Large intestine (tissue), 12 donors: Measurements from ENCODE around the gene CXorf65. TPM values are rescaled to one million over a fixed set of nuclear protein-coding genes. Genes with fewer than 3 reads are reported as not detected.
A peak's percentile ranks its signal among the peaks of the same experiment; 100 is the strongest.

Experiments used
- DNase-seq, 2 donors: peaks; one replicate each; pipeline versions ENCODE4 v3.0.0 to v3.0.0-alpha.2; 2013
- H3K27ac ChIP-seq: one replicate; pipeline ENCODE4 v1.5.1; 2013; ENCODE audit warnings: low read length
- H3K27me3 ChIP-seq: 2 replicates; pipeline ENCODE4 v1.6.1; 2013; ENCODE audit warnings: low read length; ENCODE audit not compliant: control insufficient read depth, insufficient read depth
- H3K36me3 ChIP-seq: 2 replicates; pipeline ENCODE4 v1.6.1; 2013; ENCODE audit warnings: low read length; ENCODE audit not compliant: control insufficient read depth, insufficient read depth
- H3K4me1 ChIP-seq: one replicate; pipeline ENCODE4 v1.6.1; 2013; ENCODE audit warnings: low read length; ENCODE audit not compliant: control insufficient read depth, insufficient read depth
- H3K4me3 ChIP-seq: one replicate; pipeline ENCODE4 v1.5.1; 2013; ENCODE audit warnings: low read length
- H3K9me3 ChIP-seq: one replicate; pipeline ENCODE4 v1.6.1; 2013; ENCODE audit warnings: mild to moderate bottlenecking, low read depth, low read length, moderate library complexity; ENCODE audit not compliant: control insufficient read depth
- WGBS: methylation state at CpG from one replicate; pipeline ENCODE4 v1.1.5; 2013; ENCODE audit warnings: low lambda C conversion rate; ENCODE audit not compliant: insufficient coverage; 5-methylcytosine and 5-hydroxymethylcytosine counted together
- long read RNA-seq, 11 donors: transcript quantifications; one replicate each; lab custom pipeline, GENCODE V29; 2026
- polyA plus RNA-seq: library from polyadenylated mRNA; unstranded; fragments of 120-200 nt; gene quantifications from one replicate; pipeline ENCODE4 v1.2.1, GENCODE V29; 2013

CXorf65 gene
- 1.1 TPM for polyA plus RNA-seq
- long read RNA-seq, donor 1, result 0 reads
- long read RNA-seq, donor 2, result 0 reads
- long read RNA-seq, donor 3, result 0 reads
- long read RNA-seq, donor 4, result 0 reads
- long read RNA-seq, donor 5, result 0 reads
- long read RNA-seq, donor 6, result 0 reads
- long read RNA-seq, donor 7, result 0 reads
- long read RNA-seq, donor 8, result 0 reads
- long read RNA-seq, donor 9, partial matches to known transcripts, result 0 of 1 reads
- long read RNA-seq, donor 9, other reads (novel, unspliced or antisense), result 0 of 1 reads
- long read RNA-seq, donor 10, result 0 reads
- long read RNA-seq, donor 11, result 0 reads

DNA sequence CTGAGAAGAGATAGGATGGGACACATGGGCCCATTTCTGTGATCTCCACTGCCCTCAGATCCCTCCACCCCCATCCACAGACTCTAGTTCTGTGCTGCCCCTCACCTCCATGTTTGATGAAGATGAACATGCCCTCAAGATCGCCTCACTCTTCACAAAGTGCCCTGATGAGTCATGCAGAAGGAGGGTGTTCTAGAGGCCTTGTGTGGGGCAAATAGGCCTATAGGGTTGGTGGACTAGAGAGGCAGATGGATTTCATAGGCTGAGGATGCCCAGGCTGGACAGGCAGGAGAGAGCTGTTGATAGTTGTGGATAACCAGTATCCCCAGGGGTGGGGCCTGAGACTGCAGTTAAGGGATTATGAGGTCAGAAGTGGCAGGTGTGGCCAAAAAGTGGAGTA lies at the start of gene CXorf65:
Gene CXorf65 (minus strand): TSS at position 314 of the 400 bp plus-strand sequence. CDS start 184 bp downstream, at position 130.
- DNase-seq, result no peak
- no CpG with 5 or more reads among the region's 1 CpG for WGBS
- Histone ChIP-seq H3K36me3 (no peaks in the 10 kb centered on the region), H3K27me3 (no peaks in the 10 kb centered on the region), H3K27ac (no peak within 1 kb of the TSS), H3K4me1 (peaks cover 52% of the 10 kb centered on the region), H3K9me3 (no peaks in the 10 kb centered on the region), H3K4me3 (no peak within 1 kb of the TSS)

DNA sequence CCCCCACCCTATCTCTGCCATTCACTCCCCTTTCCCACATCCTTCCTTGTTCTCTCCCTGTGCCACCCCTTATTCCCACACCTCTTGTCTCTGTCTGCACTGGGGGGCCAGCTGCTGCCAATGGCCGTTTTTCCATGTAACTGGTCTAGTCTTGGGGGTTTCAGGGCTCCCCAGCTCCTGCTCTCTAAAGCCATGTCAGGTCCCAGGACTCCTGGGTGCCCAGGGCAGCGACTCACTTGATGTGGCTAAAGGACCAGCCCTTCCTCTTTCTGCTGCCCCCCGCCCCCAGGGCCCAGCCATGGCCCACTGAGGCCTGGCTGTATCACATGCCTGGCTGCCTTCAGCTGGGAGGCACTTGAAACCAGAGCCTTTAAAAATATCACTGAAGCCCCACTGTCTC lies 48.1 kb upstream of the CXorf65 start:
- no peak for DNase-seq
- no peaks in the 10 kb centered on the region for H3K36me3 ChIP-seq
- WGBS, result no CpG with 5 or more reads among the region's 3 CpGs
- H3K27ac ChIP-seq, result no peak overlapping the region
- no peaks in the 10 kb centered on the region for H3K9me3 ChIP-seq
- H3K4me3 ChIP-seq, result no peak overlapping the region
- no peaks in the 10 kb centered on the region for H3K27me3 ChIP-seq
- H3K4me1 ChIP-seq, result no peaks in the 10 kb centered on the region

DNA sequence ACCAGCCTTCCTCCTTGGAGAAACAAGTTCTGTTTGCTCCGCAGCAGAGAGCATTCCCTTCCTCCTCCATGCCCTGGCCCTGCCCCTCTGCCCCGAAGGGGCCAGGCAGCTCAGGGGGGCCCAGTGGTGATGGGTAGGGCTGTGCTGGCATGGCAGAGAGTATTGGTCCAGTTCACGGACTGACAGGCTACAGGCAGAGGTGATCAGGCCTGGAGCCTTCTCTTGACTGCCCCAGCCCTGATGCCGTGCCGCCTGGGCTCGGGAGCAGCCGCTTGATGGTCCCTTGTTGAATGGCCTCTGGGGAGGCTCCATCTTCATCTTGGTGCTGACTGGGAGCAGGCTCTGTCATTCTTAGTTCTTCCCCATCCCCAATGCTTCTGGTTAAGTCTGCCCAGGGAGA lies 47.7 kb upstream of the CXorf65 start:
- DNase-seq, result no peak
- no CpG with 5 or more reads among the region's 7 CpGs for WGBS
- Histone ChIP-seq H3K27ac (no peak overlapping the region), H3K36me3 (no peaks in the 10 kb centered on the region), H3K9me3 (no peaks in the 10 kb centered on the region), H3K27me3 (no peaks in the 10 kb centered on the region), H3K4me1 (no peaks in the 10 kb centered on the region), H3K4me3 (no peak overlapping the region)

DNA sequence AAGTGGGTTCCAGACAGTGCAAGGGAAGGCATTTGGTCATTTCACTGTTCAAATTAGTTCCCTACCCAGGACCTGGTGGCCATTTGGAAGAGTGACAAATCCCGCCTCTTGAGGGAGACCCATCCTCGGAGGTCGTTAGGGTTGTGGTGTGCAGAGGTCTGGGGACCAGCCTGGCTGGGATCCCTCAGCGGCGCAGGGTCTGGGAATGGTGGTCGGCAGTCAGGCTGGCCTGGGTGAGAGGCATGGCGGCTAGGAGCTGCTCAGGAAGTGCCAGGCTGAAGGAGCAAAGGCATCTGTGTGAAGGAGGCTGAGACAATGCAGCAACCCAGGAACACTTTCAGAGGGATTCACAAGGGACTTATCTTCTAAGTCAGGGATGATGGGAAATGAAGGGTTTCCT lies 44.8 kb upstream of the CXorf65 start:
- no peaks in the 10 kb centered on the region for H3K4me1 ChIP-seq
- H3K27me3 ChIP-seq, result no peaks in the 10 kb centered on the region
- DNase-seq, result no peak
- H3K27ac ChIP-seq, result no peak overlapping the region
- no CpG with 5 or more reads among the region's 7 CpGs for WGBS
- H3K36me3 ChIP-seq, result no peaks in the 10 kb centered on the region
- no peaks in the 10 kb centered on the region for H3K9me3 ChIP-seq
- H3K4me3 ChIP-seq, result no peak overlapping the region

- Histone ChIP-seq H3K4me1 (peaks cover 4% of the 10 kb centered on the region), H3K27me3 (no peaks in the 10 kb centered on the region), H3K4me3 (no peak overlapping the region), H3K27ac (no peak overlapping the region), H3K36me3 (no peaks in the 10 kb centered on the region), H3K9me3 (no peaks in the 10 kb centered on the region)
- no peak for DNase-seq
- no CpG with 5 or more reads among the region's 8 CpGs for WGBS
Observed at GRCh38 chrX:71148278-71148663, 41.7 kb upstream of the CXorf65 start.

- Histone ChIP-seq H3K9me3 (no peaks in the 10 kb centered on the region), H3K4me3 (no peak overlapping the region), H3K27ac (no peak overlapping the region), H3K4me1 (peaks cover 4% of the 10 kb centered on the region), H3K36me3 (no peaks in the 10 kb centered on the region), H3K27me3 (no peaks in the 10 kb centered on the region)
- no peak for DNase-seq
- no CpG with 5 or more reads among the region's 28 CpGs for WGBS
Observed at GRCh38 chrX:71147496-71148277, 41.1 kb upstream of the CXorf65 start.

- H3K9me3 ChIP-seq, result no peaks in the 10 kb centered on the region
- no peak for DNase-seq
- WGBS, result no CpG with 5 or more reads among the region's 28 CpGs
- H3K4me1 ChIP-seq, result peaks cover 4% of the 10 kb centered on the region
- peaks cover 18% of the 10 kb centered on the region for H3K36me3 ChIP-seq
- H3K4me3 ChIP-seq, result peak within 1 kb of the TSS; percentile 21
- H3K27me3 ChIP-seq, result no peaks in the 10 kb centered on the region
- no peak within 1 kb of the TSS for H3K27ac ChIP-seq
Observed at GRCh38 chrX:71144651-71145050, 38.1 kb upstream of the CXorf65 start, which contains the start of gene NLGN3. Gene NLGN3, plus strand, starts transcription at chrX:71144841. Its CDS starts 2,909 bp downstream, at chrX:71147750.

DNA sequence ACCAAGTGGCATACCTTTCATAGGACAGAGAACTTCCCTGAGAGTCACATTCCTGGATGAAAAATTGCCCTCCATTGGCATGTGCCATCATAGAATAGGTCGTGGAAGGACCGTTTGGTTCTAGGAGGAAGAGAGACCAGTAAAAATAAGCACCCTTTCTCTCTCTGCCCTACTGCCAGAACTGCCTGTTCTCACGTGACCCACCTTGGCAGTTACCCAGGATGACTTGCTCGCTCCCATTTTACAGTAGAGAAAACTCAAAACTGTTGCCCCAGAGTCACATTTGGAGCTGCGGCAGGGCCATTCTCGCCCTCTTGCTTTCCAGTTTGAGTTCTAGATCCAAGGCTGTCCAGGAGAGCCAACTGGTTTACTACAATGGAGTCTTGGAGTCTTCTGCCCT lies 37.0 kb upstream of the CXorf65 start:
- Histone ChIP-seq H3K4me3 (no peak overlapping the region), H3K27ac (no peak overlapping the region), H3K4me1 (peaks cover 4% of the 10 kb centered on the region), H3K27me3 (no peaks in the 10 kb centered on the region), H3K36me3 (peaks cover 26% of the 10 kb centered on the region), H3K9me3 (no peaks in the 10 kb centered on the region)
- no peak for DNase-seq
- no CpG with 5 or more reads among the region's 6 CpGs for WGBS

DNA sequence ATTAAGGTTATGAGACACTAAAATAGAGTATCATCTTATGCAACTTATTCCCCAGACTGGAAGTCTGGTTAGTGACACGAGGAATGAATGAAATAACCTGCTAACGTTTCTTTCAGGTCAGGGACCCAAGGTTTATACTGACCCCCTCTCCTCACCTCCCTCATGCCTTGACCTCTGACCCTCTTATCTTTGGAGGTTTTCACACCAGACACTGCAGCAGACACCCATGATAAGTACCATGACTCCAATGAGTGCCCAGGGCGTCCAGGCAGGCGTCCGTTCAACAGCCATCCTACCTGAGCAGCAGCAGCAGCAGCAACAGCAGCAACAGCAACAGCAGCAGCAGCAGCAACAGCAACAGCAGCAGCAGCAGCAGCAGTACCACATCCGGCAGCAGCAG lies 33.9 kb upstream of the CXorf65 start:
- H3K27me3 ChIP-seq, result no peaks in the 10 kb centered on the region
- DNase-seq, result no peak
- no CpG with 5 or more reads among the region's 6 CpGs for WGBS
- no peaks in the 10 kb centered on the region for H3K9me3 ChIP-seq
- H3K27ac ChIP-seq, result no peak overlapping the region
- peaks cover 46% of the 10 kb centered on the region for H3K36me3 ChIP-seq
- peaks cover 2% of the 10 kb centered on the region for H3K4me1 ChIP-seq
- no peak overlapping the region for H3K4me3 ChIP-seq

DNA sequence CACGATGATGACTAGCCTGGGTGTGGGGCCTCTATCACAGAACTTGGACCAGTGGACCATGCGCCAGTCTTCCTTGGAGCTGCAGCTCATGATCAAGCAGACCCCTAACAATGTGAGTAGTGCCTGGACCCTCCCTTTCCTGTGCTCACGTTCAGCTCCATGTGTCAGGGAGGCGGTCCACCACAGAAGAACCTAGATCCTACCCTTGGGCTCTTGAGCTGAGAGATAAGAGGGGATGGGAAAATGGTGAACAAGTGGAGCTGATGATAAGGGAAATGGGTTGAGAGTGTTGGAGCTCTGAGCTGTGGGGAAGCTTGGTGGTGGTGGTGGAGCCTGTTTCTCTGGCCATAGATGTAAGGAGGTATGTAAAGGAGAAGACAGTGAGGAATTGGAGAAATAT lies 25.0 kb upstream of the CXorf65 start:
- Histone ChIP-seq H3K27ac (no peak overlapping the region), H3K27me3 (no peaks in the 10 kb centered on the region), H3K36me3 (peaks cover 67% of the 10 kb centered on the region), H3K9me3 (no peaks in the 10 kb centered on the region), H3K4me3 (no peak overlapping the region), H3K4me1 (no peaks in the 10 kb centered on the region)
- WGBS, result no CpG with 5 or more reads among the region's 4 CpGs
- no peak for DNase-seq
